Prostate gland (tissue), 2 donors: ENCODE measurements around the gene KANSL1. TPM values are rescaled to one million over a fixed set of nuclear protein-coding genes. Genes with fewer than 3 reads are reported as not detected.

Source experiments
- DNase-seq: peaks from one replicate; pipeline ENCODE4 v3.0.0-alpha.2; 2019; ENCODE audit warnings: low spot score
- H3K27ac ChIP-seq, 2 donors: fragments of 200-600 bp; sonication (generic); 2 replicates each; pipeline ENCODE4 v1.5.1; 2017 to 2019
- H3K27me3 ChIP-seq: fragments of 200-600 bp; sonication (generic); replicated peaks from 2 replicates; pipeline ENCODE4 v1.5.1; 2019; ENCODE audit not compliant: insufficient read depth
- H3K36me3 ChIP-seq, 2 donors: fragments of 200-600 bp; sonication (generic); 1 replicate in 1 of 2; 2 replicates in 1 of 2; pipeline versions ENCODE4 v1.5.1 to v1.8.1; 2017 to 2019
- H3K4me1 ChIP-seq: fragments of 200-600 bp; sonication (generic); replicated peaks from 2 replicates; pipeline ENCODE4 v1.5.1; 2019
- H3K4me3 ChIP-seq, 2 donors: fragments of 200-600 bp; sonication (generic); 2 replicates each; pipeline ENCODE4 v1.5.1; 2017 to 2019
- H3K9me3 ChIP-seq: fragments of 200-600 bp; sonication (generic); 2 replicates; pipeline ENCODE4 v1.5.1; 2017
- CTCF ChIP-seq, 4 experiments: fragments of 200-600 bp in 2 of 4; fragments of 450-650 bp in 2 of 4; sonication (generic) in 2 of 4; IDR thresholded peaks; 1 replicate in 3 of 4; 2 replicates in 1 of 4; pipeline ENCODE4 v1.5.1; 2016 to 2019; ENCODE audit warnings: antibody characterized with exemption in 4 of 4, mild to moderate bottlenecking in 2 of 4, moderate library complexity in 2 of 4
- POLR2A ChIP-seq: fragments of 450-650 bp; IDR thresholded peaks from one replicate; pipeline ENCODE4 v1.6.1; 2016; ENCODE audit warnings: antibody characterized with exemption, mild to moderate bottlenecking
- POLR2AphosphoS5 ChIP-seq: sonication (generic); formaldehyde crosslinking; IDR thresholded peaks from one replicate; pipeline ENCODE4 v1.6.1; 2017; ENCODE audit warnings: antibody characterized with exemption
- WGBS: methylation state at CpG from one replicate; pipeline ENCODE4 v1.1.5; 2018; 5-methylcytosine and 5-hydroxymethylcytosine counted together
- intact Hi-C: fragments of 100-400 bp; cut with DNase I; formaldehyde crosslinking; loops from one replicate; pipeline ENCODE4 v1.14.2; 2022
- total RNA-seq, 2 donors: library from RNA; depleted of rRNA; stranded (reverse); fragments of >200 nt; gene quantifications; one replicate each; pipeline ENCODE4 v1.1.0, GENCODE V29; 2016

KANSL1 gene
- total RNA-seq, 2 donors from 2014 or later: 60.4 to 109 TPM

- Histone ChIP-seq H3K4me1 (no peaks in the 10 kb centered on the region), H3K27ac (no peak overlapping the region), H3K4me3 (no peak overlapping the region), H3K9me3 (no peaks in the 10 kb centered on the region), H3K27me3 (no peaks in the 10 kb centered on the region), H3K36me3 (no peaks in the 10 kb centered on the region)
- WGBS: 97% methylated on average over 8 of the region's 8 CpGs
- no peak for TF ChIP-seq CTCF (IDR thresholded peaks at IDR 0.05)
- TF ChIP-seq POLR2AphosphoS5: no peak
- no peak for TF ChIP-seq POLR2A
- no peak for DNase-seq
- intact Hi-C loops: no loop called here
Measured at GRCh38 chr17:46160169-46160568, 33.1 kb downstream of the KANSL1 start.

- H3K4me3 ChIP-seq: no peak overlapping the region
- no peaks in the 10 kb centered on the region for H3K4me1 ChIP-seq
- H3K9me3 ChIP-seq: no peaks in the 10 kb centered on the region
- H3K27ac ChIP-seq: no peak overlapping the region
- no peaks in the 10 kb centered on the region for H3K36me3 ChIP-seq
- DNase-seq: no peak
- no peaks in the 10 kb centered on the region for H3K27me3 ChIP-seq
- intact Hi-C loops: no loop called here
- WGBS: 36% methylated on average over 2 of the region's 2 CpGs
- no peak for TF ChIP-seq POLR2AphosphoS5
- TF ChIP-seq POLR2A: no peak
- no peak for TF ChIP-seq CTCF (IDR thresholded peaks at IDR 0.05)
Measured at GRCh38 chr17:46159686-46160085, 33.5 kb downstream of the KANSL1 start.

- H3K9me3 ChIP-seq: no peaks in the 10 kb centered on the region
- TF ChIP-seq POLR2A: no peak
- no peak for TF ChIP-seq POLR2AphosphoS5
- TF ChIP-seq CTCF (IDR thresholded peaks at IDR 0.05): no peak
- no peaks in the 10 kb centered on the region for H3K27me3 ChIP-seq
- WGBS: 79% methylated on average over 18 of the region's 18 CpGs
- no peaks in the 10 kb centered on the region for H3K36me3 ChIP-seq
- DNase-seq: no peak
- no peak overlapping the region for H3K4me3 ChIP-seq
- H3K27ac ChIP-seq: peak overlapping the region in 1 of 2 donors; percentile 33
- H3K4me1 ChIP-seq: no peaks in the 10 kb centered on the region
- intact Hi-C loops: no loop called here
Measured at GRCh38 chr17:46158323-46159296, 34.6 kb downstream of the KANSL1 start.

- no peak for DNase-seq
- no peak overlapping the region for H3K4me3 ChIP-seq
- no peaks in the 10 kb centered on the region for H3K27me3 ChIP-seq
- H3K9me3 ChIP-seq: no peaks in the 10 kb centered on the region
- no peaks in the 10 kb centered on the region for H3K4me1 ChIP-seq
- H3K36me3 ChIP-seq: no peaks in the 10 kb centered on the region
- intact Hi-C loops: no loop called here
- WGBS: 34% methylated on average over 3 of the region's 3 CpGs
- TF ChIP-seq CTCF (IDR thresholded peaks at IDR 0.05) (no peak), POLR2AphosphoS5 (no peak), POLR2A (no peak)
- H3K27ac ChIP-seq: peak overlapping the region in 1 of 2 donors; percentile 33
Measured at GRCh38 chr17:46157443-46158062, 35.7 kb downstream of the KANSL1 start.
